ENCODE measurements around the gene LRRC45.

Gene LRRC45

GRCh38 chr17:82062984-82063368, 39.9 kb downstream of the LRRC45 start:
- no peak for DNase-seq (ENCODE audit: low read depth)
- TF ChIP-seq CTCF (IDR thresholded peaks at IDR 0.05; ENCODE audit: insufficient read depth, low read depth, low read length, missing control alignments), result no peak
- no peak overlapping the region for H3K4me3 ChIP-seq (ENCODE audit: low read depth, low read length)

DNA sequence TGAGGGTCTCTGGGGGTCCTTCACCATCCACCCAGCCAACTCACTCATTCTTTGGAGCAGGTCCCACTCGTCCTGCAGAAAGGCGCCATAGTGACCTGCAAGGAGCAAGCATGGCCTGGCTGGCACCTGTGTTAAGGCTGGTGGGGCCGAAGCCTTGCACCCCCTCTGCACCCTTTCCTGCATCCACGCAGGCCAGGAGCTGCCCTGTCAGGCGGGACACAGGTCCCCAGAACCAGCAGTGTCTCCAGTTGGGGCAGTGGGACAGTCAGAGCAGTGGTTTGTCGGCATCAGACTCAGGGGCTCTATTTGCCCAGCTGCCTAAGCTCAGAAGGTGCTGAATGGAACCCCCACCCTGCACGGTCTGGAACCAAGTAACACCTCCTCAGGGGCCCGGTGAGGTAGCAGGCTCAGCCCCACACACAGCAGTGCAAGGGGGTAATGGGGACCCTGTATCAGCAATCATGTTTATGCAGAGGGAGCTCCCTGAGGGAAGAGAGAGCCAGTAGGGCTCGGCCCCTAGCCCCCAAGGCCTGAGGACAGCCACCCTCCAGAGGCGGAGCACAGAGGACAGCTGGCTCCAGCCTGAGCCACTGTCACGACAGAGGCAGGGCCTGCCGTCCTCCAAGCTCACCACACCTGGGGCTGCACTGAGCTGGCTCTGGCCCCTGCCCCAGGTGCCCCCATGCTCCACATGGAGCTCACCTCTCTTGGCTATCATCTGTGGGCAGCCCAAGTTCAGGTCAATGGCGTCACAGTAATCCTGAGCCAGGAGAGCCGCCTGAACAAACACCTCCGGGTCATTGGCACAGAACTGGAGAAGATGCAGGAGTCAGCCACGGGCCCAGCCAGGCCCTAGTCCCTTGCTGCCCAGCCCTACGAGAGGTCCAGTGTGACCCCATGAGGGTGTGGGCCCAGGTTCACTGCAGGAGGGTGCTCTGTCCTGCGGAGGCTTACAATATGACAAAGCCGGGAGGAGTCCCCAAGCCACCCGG, 40.6 kb downstream of the LRRC45 start:
- DNase-seq (ENCODE audit: low read depth), result no peak
- no peak for TF ChIP-seq CTCF (IDR thresholded peaks at IDR 0.05; ENCODE audit: insufficient read depth, low read depth, low read length, missing control alignments)
- no peak overlapping the region; the same call in 1 of the 2 replicates for H3K4me3 ChIP-seq (ENCODE audit: low read depth, low read length)

GRCh38 chr17:82064433-82065192, 41.5 kb downstream of the LRRC45 start:
- no peak for TF ChIP-seq CTCF (IDR thresholded peaks at IDR 0.05; ENCODE audit: insufficient read depth, low read depth, low read length, missing control alignments)
- DNase-seq (ENCODE audit: low read depth), result peak; percentile 48
- peak overlapping the region; percentile 98 for H3K4me3 ChIP-seq (ENCODE audit: low read depth, low read length)

DNA sequence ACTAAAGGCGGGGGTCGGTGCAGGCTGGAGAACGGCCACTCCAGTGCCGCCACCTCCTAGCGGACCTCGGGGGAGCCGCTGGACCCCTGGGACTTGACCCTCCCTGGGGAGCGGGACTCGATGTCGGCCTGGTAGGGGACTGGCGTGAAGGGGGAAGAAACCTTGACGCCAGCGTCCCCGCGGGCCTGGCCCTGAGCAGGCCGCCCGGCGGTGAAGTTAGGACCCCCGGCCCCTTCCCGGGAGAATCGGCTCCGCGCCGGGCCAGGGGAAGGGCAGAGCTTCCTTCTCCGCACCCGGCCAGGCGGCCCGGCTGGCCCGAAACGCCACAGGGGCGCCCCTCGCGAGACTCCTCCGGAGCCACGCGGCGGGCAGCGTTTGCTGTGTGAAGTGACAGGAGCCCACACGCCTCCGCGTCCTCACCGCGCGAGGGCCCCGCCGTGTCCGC, 42.1 kb downstream of the LRRC45 start:
- peak; percentile 38 for DNase-seq (ENCODE audit: low read depth)
- peak overlapping the region; percentile 98 for H3K4me3 ChIP-seq (ENCODE audit: low read depth, low read length)

GRCh38 chr17:82065638-82066303, 42.7 kb downstream of the LRRC45 start, which contains the start of gene DUS1L:
DUS1L (minus strand) TSS chr17:82065804; CDS start chr17:82065059, 745 bp downstream.
- H3K4me3 ChIP-seq (ENCODE audit: low read depth, low read length), result peak within 1 kb of the TSS; percentile 98
- TF ChIP-seq CTCF (IDR thresholded peaks at IDR 0.05; ENCODE audit: insufficient read depth, low read depth, low read length, missing control alignments), result no peak
- DNase-seq (ENCODE audit: low read depth), result peak; percentile 83

More for the DNA sequence above, 42.1 kb downstream of the LRRC45 start:
- TF ChIP-seq CTCF (IDR thresholded peaks at IDR 0.05; ENCODE audit: insufficient read depth, low read depth, low read length, missing control alignments), result no peak

DNA sequence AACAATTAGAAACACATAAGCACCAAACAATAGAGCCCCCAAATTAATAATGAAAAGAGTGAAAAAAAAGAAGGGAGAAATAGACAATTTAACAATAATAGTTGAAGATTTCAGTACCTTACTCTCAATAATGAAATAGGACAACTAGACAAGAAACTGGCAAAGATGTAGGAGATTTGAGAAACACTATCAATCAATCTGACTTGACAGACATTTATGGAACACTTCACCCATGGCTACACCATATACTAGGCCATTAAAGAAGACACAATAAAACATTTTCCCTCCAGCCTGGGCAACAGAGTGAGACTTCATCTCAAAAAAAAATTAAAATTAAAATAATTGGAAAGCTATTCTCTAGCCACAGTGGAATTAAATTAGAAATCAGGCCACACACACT, 47.5 kb downstream of the LRRC45 start:
- no peak for DNase-seq (ENCODE audit: low read depth)
- no peak overlapping the region for H3K4me3 ChIP-seq (ENCODE audit: low read depth, low read length)
- TF ChIP-seq CTCF (IDR thresholded peaks at IDR 0.05; ENCODE audit: insufficient read depth, low read depth, low read length, missing control alignments), result no peak
